AML-193 (cell line): ENCODE data around the gene METTL2B.
"Not testable (repeated sequence)": the region's sequence is repeated elsewhere in the genome, so short reads cannot be mapped to it uniquely, and the experiment has no call there.

ENCODE experiments used
- DNase-seq, 2 experiments: peaks; one replicate each; lab custom pipeline; 2025; lab: John Stamatoyannopoulos, UW

Gene METTL2B

GRCh38 chr7:128454808-128455542 lies 21.6 kb upstream of the METTL2B start:
- peak in 1 of 2 experiments; percentile 20 for DNase-seq

GRCh38 chr7:128455543-128456254 lies 20.8 kb upstream of the METTL2B start, which contains the start of gene HILPDA:
TSS of gene HILPDA (plus strand) at chr7:128455878. CDS start at chr7:128457269, 1,391 bp downstream.
- peak; percentile 86 to 88 for DNase-seq

DNA sequence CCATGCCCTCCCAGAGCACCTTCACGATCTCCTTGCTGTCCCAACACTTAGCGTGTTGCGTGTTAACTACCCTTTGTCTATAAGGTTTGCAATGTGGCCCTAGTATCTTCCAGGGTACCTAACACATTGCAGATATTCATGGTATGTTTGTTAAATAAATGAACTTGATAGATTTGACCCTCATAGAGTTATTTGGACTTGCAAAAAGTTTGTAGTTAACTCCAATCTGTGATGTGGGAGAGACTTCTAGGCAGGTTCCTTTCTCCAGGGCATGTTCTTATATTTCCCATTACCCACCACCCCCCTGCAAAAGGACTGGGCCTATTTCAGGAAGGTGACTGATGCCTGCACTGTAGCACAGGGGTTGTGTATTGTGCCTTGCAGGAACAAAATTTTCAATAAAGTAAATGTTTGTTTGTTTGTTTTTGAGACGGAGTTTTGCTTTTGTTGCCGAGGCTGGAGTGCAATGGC lies 20.3 kb upstream of the METTL2B start:
- DNase-seq, result no peak

- not testable (repeated sequence) for DNase-seq
Measured at GRCh38 chr7:128457385-128457784, 19.2 kb upstream of the METTL2B start.

DNA sequence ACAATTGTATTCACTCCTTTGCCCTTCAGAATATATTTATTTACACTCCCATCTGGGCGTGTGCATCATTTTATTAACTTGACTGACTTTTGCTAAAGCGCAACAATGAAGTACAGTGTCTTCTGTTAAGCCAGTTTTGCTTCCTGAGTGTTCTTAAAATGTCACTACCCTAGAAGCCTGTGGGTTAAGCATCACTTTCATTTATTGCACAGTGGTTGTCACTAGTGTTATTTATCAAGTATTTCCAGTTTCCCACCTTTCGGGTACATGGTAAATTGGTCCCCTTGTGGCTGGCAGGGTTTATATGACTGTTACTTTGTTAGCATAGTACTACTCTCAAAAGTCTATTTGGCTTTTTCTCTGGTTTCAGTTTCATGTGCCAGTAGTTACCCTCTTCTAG lies 17.6 kb upstream of the METTL2B start:
- DNase-seq, result no peak

DNA sequence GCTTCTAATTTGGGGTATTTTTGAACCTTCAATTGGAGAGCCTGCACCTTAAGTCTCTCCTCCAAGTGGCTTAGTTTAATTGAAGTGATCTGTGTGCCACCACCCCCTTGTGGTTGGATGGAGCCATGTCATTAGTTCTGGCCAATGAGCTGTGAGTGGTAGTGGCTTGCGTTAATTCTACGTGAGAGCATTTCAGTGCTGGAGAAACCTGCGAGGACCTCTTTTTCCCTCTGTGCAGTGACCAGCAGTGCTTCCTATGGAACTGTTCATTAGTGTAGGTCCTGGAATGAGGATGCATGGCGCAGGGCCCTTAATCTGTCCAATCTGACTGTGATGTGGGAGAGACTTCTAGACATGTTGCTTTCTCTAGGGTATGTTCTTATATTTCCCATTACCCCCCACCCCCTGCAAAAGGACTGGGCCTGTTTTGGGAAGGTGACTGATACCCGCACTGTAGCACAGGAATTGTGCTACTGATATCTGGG lies 17.1 kb upstream of the METTL2B start:
- DNase-seq, result peak; percentile 70 to 84

DNA sequence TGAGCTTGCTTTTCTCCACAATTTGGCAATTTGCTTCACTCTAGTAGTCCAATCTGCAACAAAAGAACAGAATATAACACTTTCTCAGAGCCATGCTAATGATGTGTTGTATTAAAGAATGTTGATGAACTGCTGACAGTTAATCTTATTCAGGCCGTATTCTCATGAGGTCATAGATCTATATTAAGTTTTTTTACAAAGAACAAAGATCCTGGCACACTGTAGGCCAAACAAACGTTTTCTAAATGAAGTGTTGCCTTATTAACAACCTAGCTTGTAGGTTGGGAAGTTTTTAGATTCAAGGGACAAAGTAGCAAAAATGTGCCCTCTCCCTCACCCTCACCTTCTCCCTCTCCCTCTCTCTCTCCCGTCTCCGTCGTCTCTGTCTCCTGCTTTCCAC lies 14.1 kb upstream of the METTL2B start:
- DNase-seq, result no peak

- not testable (repeated sequence) for DNase-seq
Measured at GRCh38 chr7:128463345-128463744, 13.2 kb upstream of the METTL2B start.

DNA sequence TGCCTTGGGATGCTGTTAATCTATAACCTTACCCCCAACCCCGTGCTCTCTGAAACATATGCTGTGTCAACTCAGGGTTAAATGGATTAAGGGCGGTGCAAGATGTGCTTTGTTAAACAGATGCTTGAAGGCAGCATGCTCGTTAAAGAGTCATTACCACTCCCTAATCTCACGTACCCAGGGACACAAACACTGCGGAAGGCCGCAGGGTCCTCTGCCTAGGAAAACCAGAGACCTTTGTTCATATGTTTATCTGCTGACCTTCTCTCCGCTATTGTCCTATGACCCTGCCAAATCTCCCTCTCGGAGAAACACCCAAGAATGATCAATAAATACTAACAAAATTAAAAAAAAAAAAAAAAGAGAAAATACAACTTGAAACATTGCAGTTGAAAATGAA lies 12.6 kb upstream of the METTL2B start:
- not testable (repeated sequence) for DNase-seq

- DNase-seq, result not testable (repeated sequence)
Measured at GRCh38 chr7:128466871-128467270, 9.7 kb upstream of the METTL2B start.

GRCh38 chr7:128477336-128477690 lies 765 bp downstream of the METTL2B start:
- not testable (repeated sequence) for DNase-seq

- not testable (repeated sequence) for DNase-seq
Measured at GRCh38 chr7:128479082-128479481, 2.5 kb downstream of the METTL2B start.

- not testable (repeated sequence) for DNase-seq
Measured at GRCh38 chr7:128488134-128488533, 11.6 kb downstream of the METTL2B start.

DNA sequence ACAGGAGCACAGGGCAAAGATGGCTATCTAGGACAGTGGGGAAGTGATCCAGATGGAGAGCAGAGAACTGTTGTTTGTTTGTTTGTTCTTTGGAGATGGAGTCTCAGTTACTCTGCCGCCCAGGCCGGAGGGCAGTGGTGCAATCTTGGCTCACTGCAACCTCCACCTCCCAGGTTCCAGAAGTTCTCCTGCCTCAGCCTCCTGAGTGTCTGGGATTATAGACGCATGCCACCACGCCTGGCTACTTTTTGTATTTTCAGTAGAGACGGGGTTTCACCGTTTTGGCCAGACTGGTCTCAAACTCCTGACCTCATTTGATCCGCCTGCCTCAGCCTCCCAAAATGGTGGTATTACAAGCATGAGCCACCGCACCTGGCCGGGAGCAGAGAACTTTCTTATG lies 20.9 kb downstream of the METTL2B start:
- no peak for DNase-seq

DNA sequence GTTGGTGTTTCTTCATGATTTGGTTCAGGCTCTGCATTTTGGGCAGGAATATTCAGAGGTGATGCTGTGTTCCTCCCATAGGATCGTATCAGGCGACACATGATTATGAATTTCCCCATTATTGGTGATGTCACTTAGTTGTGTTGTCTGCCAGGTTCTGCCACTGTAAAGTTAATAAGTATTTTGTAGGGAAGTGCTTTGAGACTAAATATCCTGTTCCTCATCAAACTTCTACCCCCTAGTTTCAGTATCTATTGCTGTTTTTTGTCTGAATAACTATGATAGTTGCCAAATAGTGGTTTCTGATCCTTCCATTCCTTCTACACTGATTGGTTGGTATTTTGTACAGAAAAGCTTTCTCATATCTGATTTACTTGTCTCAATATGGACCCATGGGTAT lies 28.9 kb downstream of the METTL2B start:
- DNase-seq, result not testable (repeated sequence)

GRCh38 chr7:128506819-128507218 lies 30.3 kb downstream of the METTL2B start:
- DNase-seq, result not testable (repeated sequence)

- DNase-seq, result not testable (repeated sequence)
Measured at GRCh38 chr7:128507321-128507993, 30.9 kb downstream of the METTL2B start.

DNA sequence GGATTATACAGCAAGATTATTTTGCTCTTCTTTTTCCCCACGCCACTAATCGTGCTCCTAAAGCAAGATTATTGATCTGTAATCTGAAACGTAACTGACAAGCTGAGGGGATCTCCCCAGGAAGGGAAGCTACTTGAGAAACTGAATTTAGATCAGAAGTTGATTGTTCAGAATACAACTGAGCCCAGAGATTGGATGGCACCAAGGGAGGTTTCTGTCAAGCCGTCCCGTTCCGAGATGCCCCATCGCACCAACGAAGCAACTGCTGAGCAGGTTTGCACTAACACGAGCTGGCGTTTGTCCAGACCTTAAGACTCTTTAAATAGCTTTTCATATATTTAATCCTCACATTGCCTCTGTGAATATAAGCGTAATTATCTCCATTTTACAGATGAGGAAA lies 35.1 kb downstream of the METTL2B start:
- DNase-seq, result not testable (repeated sequence)

DNA sequence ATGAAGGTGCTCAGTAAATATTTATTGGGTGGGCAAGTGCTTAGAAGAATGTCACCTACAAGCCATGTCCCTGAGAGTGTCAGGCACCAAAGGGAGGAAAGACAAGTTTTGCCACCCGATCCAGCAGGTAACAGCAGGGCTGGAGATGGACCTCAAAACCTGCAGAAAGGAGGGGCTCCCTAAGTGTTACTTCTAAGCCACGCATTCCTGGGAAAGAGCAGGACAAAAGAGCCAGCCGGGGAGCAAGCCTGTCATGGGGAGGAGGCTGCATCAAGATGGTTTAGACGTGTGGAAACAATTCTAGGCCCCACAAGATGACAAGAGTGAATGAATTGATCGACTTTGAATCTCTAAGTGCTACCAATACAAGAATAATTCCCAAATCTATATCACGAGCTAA lies 38.7 kb downstream of the METTL2B start:
- not testable (repeated sequence) for DNase-seq

DNA sequence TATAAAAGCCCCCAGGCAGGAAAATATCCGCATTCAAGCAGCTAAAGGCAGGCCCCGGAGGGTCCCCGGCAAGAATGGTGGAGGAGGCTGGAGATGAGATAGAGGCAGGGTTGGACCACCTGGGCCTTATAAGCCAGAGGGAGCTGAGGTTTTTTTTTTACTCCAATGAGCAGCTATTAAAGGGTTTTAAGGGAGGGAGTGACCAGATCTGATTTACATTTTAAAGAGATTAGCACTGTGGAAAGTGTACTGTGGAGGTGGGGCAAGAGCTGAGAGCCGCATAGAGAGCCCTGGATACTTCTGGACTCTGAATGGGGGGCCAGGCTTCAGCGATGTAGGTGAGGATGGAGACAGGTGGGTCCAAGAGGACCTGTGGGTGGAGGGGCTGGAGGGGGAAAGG lies 40.5 kb downstream of the METTL2B start:
- not testable (repeated sequence) for DNase-seq

DNA sequence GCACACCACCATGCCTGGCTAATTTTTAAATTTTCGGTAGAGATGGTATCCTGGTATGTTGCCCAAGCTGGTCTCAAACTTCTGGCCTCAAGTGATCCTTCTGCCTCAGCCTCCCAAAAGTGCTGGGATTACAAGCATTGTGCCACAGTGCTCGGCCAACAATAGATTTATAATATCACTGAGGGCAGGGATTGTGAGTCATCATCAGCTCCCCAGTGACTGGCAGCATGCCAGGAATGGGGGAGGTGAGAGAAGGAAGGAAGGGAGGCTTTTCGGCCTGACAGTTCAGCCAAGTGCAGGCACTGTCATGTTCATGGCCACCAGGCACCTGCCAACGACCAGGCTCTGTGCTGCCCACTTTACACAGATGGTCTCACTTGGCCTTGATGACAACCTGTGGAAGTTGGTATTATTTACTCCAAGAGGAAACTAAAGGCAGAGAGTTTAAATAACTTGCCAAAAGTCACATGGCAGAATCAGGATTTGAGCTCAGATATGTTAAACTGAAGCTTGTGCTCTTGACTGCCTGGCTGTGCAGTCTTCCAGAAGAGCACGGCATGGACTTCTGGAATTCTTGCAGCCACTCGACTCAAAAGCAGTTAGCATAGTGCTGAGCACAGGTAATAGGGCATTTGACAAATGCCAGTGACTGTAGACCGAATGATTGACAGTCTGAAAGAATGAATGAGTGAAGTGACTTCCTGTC lies 46.8 kb downstream of the METTL2B start:
- DNase-seq, result peak; percentile 46 to 50
